Measurements from ENCODE around the gene UCP3. TPM values are rescaled to one million over a fixed set of nuclear protein-coding genes. Genes with fewer than 3 reads are reported as not detected.

The UCP3 gene
- total and polyA plus RNA-seq, 11 donors: 0.50 to 8.3 (median 1.7) TPM

DNA sequence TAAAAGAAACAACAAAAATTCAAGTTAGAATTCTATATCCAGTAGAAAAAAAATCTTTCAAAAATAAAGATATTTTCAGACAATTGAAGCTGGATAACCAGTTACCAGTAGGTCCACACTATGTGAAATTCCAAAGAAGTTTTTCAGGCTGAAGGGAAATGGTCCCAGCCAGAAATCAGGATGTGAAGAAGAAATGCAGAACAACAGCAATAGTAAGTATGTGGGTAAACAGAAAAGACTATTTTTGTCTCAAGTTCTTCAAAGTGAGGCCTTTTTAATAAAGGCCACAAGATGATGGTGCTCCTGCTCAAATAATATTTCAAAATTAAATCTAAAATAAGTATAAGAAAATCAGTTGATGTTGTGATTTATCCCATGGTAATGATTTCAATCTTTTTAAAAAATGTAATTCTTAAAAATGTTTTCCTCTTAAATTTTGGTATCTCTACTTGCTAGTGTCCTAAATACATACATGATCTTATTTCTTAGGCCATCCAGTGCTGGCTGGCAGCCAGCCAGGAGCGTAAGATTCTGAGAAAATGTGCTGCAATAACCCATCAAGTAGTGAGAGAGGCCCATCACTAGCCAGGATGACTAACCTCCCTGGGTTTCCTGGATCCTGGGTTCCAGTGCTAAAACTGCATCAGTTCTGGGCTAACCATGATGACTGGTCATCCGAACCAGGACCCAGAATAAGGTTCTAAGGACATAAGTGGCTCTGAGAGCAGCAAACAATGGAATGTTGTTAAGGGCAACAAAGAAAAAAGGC is 15.6 kb upstream of the UCP3 start:
- no peak overlapping the region for H3K4me3 ChIP-seq
- H3K4me1 ChIP-seq: peaks cover 0 to 75% (median 7%) of the 10 kb centered on the region in 12 donors
- intact Hi-C loops (cut with DNase I): loop anchor here in 2 of 10 donors (5.0 to 10.0 kb wide), 2 partner anchors 42 to 60 kb away; partner anchors contain the start of gene UCP2 (in 1 of the 2)
- peak in 2 of 5 donors; percentile 62 to 65 for DNase-seq
- no peaks in the 10 kb centered on the region for H3K9me3 ChIP-seq
- ATAC-seq: peak in 1 of 4 donors; percentile 44
- TF ChIP-seq CTCF (IDR thresholded peaks at IDR 0.05) (no peak), POLR2A (IDR thresholded peaks at IDR 0.05) (no peak)
- H3K27ac ChIP-seq: peak overlapping the region in 1 of 12 donors; percentile 97
- no peaks in the 10 kb centered on the region for H3K27me3 ChIP-seq
- WGBS, 4 donors: 65 to 73% (median 70%) methylated on average over 2 of the region's 2 CpGs
- H3K36me3 ChIP-seq: peaks cover 0 to 46% (median 7%) of the 10 kb centered on the region in 9 donors

DNA sequence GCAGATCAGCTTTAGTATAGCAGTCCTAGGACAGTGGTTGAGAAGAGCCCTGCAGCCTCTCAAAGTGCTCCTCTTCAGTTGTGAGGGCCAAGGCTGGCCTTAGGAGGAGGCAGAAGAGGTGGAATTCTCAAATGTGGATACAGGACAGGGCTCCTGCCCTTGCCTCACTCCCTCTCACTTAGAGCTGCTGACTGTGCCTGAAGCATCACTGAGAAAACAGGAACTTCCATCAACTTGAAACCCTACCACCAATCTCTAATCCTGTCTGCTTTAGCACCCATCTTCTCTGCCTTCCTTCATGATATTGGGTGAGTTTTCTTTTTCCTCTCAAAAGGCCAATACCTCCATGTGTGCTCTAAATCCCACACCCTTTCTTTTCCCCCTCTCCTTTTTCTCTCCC is 14.4 kb upstream of the UCP3 start:
- peaks cover 0 to 34% (median 0%) of the 10 kb centered on the region in 9 donors for H3K36me3 ChIP-seq
- H3K27me3 ChIP-seq: no peaks in the 10 kb centered on the region
- intact Hi-C loops (cut with DNase I): loop anchor here in 2 of 10 donors (5.0 to 10.0 kb wide), 2 partner anchors 41 to 58 kb away; partner anchors contain the start of gene UCP2 (in 1 of the 2)
- no peak overlapping the region for H3K4me3 ChIP-seq
- DNase-seq (no peak), ATAC-seq (no peak)
- H3K27ac ChIP-seq: peak overlapping the region in 3 of 12 donors; percentile 15 to 97 (median 46)
- H3K9me3 ChIP-seq: no peaks in the 10 kb centered on the region
- TF ChIP-seq POLR2A (IDR thresholded peaks at IDR 0.05) (no peak), CTCF (IDR thresholded peaks at IDR 0.05) (no peak)
- peaks cover 0 to 87% (median 18%) of the 10 kb centered on the region in 12 donors for H3K4me1 ChIP-seq

- H3K9me3 ChIP-seq: no peaks in the 10 kb centered on the region
- peaks cover 0 to 94% (median 25%) of the 10 kb centered on the region in 12 donors for H3K4me1 ChIP-seq
- peaks cover 0 to 28% (median 0%) of the 10 kb centered on the region in 9 donors for H3K36me3 ChIP-seq
- WGBS, 4 donors: 90 to 93% (median 91%) methylated on average over 6 of the region's 6 CpGs
- H3K27me3 ChIP-seq: no peaks in the 10 kb centered on the region
- TF ChIP-seq POLR2A (IDR thresholded peaks at IDR 0.05) (no peak), CTCF (IDR thresholded peaks at IDR 0.05) (no peak)
- intact Hi-C loops (cut with DNase I): loop anchor here in 2 of 10 donors (5.0 to 10.0 kb wide), 2 partner anchors 40 to 58 kb away; partner anchors contain the start of gene UCP2 (in 1 of the 2)
- DNase-seq: no peak
- ATAC-seq: no peak
- H3K4me3 ChIP-seq: no peak overlapping the region
- H3K27ac ChIP-seq: peak overlapping the region in 2 of 12 donors; percentile 46 to 97
Observed at GRCh38 chr11:74022546-74022945, 13.7 kb upstream of the UCP3 start.

DNA sequence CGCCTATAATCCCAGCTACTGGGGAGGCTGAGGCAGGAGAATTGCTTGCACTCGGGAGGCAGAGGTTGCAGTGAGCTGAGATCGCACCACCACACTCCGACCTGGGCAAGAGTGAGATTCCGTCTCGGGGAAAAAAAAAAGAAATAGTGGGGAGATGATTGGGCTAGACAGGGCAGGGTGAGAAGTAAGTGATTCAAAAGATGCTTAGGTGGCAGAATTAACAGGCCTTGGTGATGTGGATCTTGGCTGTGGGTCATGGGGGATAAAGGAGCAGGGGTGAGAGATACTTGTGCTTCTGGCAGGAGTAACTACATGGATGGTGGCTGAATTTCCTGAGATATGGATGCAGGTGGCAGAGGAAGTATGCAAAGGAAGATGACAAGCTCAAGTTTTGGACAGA is 13.1 kb upstream of the UCP3 start:
- peak overlapping the region in 1 of 12 donors; percentile 97 for H3K27ac ChIP-seq
- intact Hi-C loops (cut with DNase I): loop anchor here in 2 of 10 donors (5.0 to 10.0 kb wide), 2 partner anchors 40 to 57 kb away; partner anchors contain the start of gene UCP2 (in 1 of the 2)
- 97 to 99% (median 99%) methylated on average over 6 of the region's 6 CpGs for WGBS, 4 donors
- no peak for DNase-seq
- H3K36me3 ChIP-seq: peaks cover 0 to 26% (median 3%) of the 10 kb centered on the region in 9 donors
- no peak overlapping the region for H3K4me3 ChIP-seq
- H3K9me3 ChIP-seq: no peaks in the 10 kb centered on the region
- TF ChIP-seq CTCF (IDR thresholded peaks at IDR 0.05): no peak
- TF ChIP-seq POLR2A (IDR thresholded peaks at IDR 0.05): no peak
- H3K27me3 ChIP-seq: no peaks in the 10 kb centered on the region
- no peak for ATAC-seq
- peaks cover 0 to 98% (median 27%) of the 10 kb centered on the region in 12 donors for H3K4me1 ChIP-seq
